ENCODE data around the gene MEPCE.
"Not testable (repeated sequence)": the region's sequence is repeated elsewhere in the genome, so short reads cannot be mapped to it uniquely, and the experiment has no call there.

The MEPCE gene

GRCh38 chr7:100446040-100446439, 16.4 kb downstream of the MEPCE start:
- H3K9me3 ChIP-seq (ENCODE audit: control insufficient read depth, insufficient read depth, low read length): no peaks in the 10 kb centered on the region
- no peaks in the 10 kb centered on the region; the same call in 1 of the 2 replicates for H3K4me1 ChIP-seq (ENCODE audit: control insufficient read depth, insufficient read depth, low read length)
- H3K27me3 ChIP-seq (ENCODE audit: control insufficient read depth, insufficient read depth, low read length): no peaks in the 10 kb centered on the region
- no peak overlapping the region for H3K9ac ChIP-seq (ENCODE audit: low read depth, low read length)
- no peaks in the 10 kb centered on the region for H3K36me3 ChIP-seq (ENCODE audit: control insufficient read depth, insufficient read depth, low read length)
- H3K4me3 ChIP-seq (ENCODE audit: low read depth, low read length): no peak overlapping the region
- H3K27ac ChIP-seq (ENCODE audit: low read depth, low read length): no peak overlapping the region

GRCh38 chr7:100447363-100447762, 17.7 kb downstream of the MEPCE start:
- H3K9me3 ChIP-seq (ENCODE audit: control insufficient read depth, insufficient read depth, low read length); H3K27me3 ChIP-seq (ENCODE audit: control insufficient read depth, insufficient read depth, low read length); H3K9ac ChIP-seq (ENCODE audit: low read depth, low read length); H3K4me3 ChIP-seq (ENCODE audit: low read depth, low read length); H3K4me1 ChIP-seq (ENCODE audit: control insufficient read depth, insufficient read depth, low read length); H3K36me3 ChIP-seq (ENCODE audit: control insufficient read depth, insufficient read depth, low read length); H3K27ac ChIP-seq (ENCODE audit: low read depth, low read length): not testable (repeated sequence)

GRCh38 chr7:100449190-100449795, 19.7 kb downstream of the MEPCE start:
- H3K36me3 ChIP-seq (ENCODE audit: control insufficient read depth, insufficient read depth, low read length): no peaks in the 10 kb centered on the region
- no peaks in the 10 kb centered on the region; the same call in 1 of the 2 replicates for H3K4me1 ChIP-seq (ENCODE audit: control insufficient read depth, insufficient read depth, low read length)
- H3K4me3 ChIP-seq (ENCODE audit: low read depth, low read length): no peak overlapping the region
- no peak overlapping the region for H3K9ac ChIP-seq (ENCODE audit: low read depth, low read length)
- H3K9me3 ChIP-seq (ENCODE audit: control insufficient read depth, insufficient read depth, low read length): no peaks in the 10 kb centered on the region
- H3K27ac ChIP-seq (ENCODE audit: low read depth, low read length): no peak overlapping the region
- no peaks in the 10 kb centered on the region for H3K27me3 ChIP-seq (ENCODE audit: control insufficient read depth, insufficient read depth, low read length)

GRCh38 chr7:100452513-100452912, 22.9 kb downstream of the MEPCE start:
- Histone ChIP-seq H3K27ac (ENCODE audit: low read depth, low read length) (no peak overlapping the region), H3K9me3 (ENCODE audit: control insufficient read depth, insufficient read depth, low read length) (no peaks in the 10 kb centered on the region), H3K27me3 (ENCODE audit: control insufficient read depth, insufficient read depth, low read length) (no peaks in the 10 kb centered on the region), H3K36me3 (ENCODE audit: control insufficient read depth, insufficient read depth, low read length) (no peaks in the 10 kb centered on the region), H3K4me1 (ENCODE audit: control insufficient read depth, insufficient read depth, low read length) (peaks cover 7% of the 10 kb centered on the region), H3K9ac (ENCODE audit: low read depth, low read length) (no peak overlapping the region), H3K4me3 (ENCODE audit: low read depth, low read length) (no peak overlapping the region)

GRCh38 chr7:100453854-100454253, 24.2 kb downstream of the MEPCE start:
- not testable (repeated sequence) for H3K27ac ChIP-seq (ENCODE audit: low read depth, low read length); H3K4me1 ChIP-seq (ENCODE audit: control insufficient read depth, insufficient read depth, low read length); H3K36me3 ChIP-seq (ENCODE audit: control insufficient read depth, insufficient read depth, low read length); H3K9ac ChIP-seq (ENCODE audit: low read depth, low read length); H3K4me3 ChIP-seq (ENCODE audit: low read depth, low read length); H3K27me3 ChIP-seq (ENCODE audit: control insufficient read depth, insufficient read depth, low read length); H3K9me3 ChIP-seq (ENCODE audit: control insufficient read depth, insufficient read depth, low read length)

GRCh38 chr7:100455206-100455605, 25.6 kb downstream of the MEPCE start:
- H3K27ac ChIP-seq (ENCODE audit: low read depth, low read length): no peak overlapping the region
- H3K4me1 ChIP-seq (ENCODE audit: control insufficient read depth, insufficient read depth, low read length): peaks cover 7% of the 10 kb centered on the region
- H3K9ac ChIP-seq (ENCODE audit: low read depth, low read length): no peak overlapping the region
- no peaks in the 10 kb centered on the region for H3K9me3 ChIP-seq (ENCODE audit: control insufficient read depth, insufficient read depth, low read length)
- H3K27me3 ChIP-seq (ENCODE audit: control insufficient read depth, insufficient read depth, low read length): no peaks in the 10 kb centered on the region
- no peak overlapping the region for H3K4me3 ChIP-seq (ENCODE audit: low read depth, low read length)
- H3K36me3 ChIP-seq (ENCODE audit: control insufficient read depth, insufficient read depth, low read length): no peaks in the 10 kb centered on the region

GRCh38 chr7:100456562-100456961, 26.9 kb downstream of the MEPCE start:
- no peaks in the 10 kb centered on the region for H3K36me3 ChIP-seq (ENCODE audit: control insufficient read depth, insufficient read depth, low read length)

GRCh38 chr7:100457033-100457432, 27.4 kb downstream of the MEPCE start:
- Histone ChIP-seq H3K27me3 (ENCODE audit: control insufficient read depth, insufficient read depth, low read length) (no peaks in the 10 kb centered on the region), H3K36me3 (ENCODE audit: control insufficient read depth, insufficient read depth, low read length) (no peaks in the 10 kb centered on the region), H3K9ac (ENCODE audit: low read depth, low read length) (no peak overlapping the region), H3K4me3 (ENCODE audit: low read depth, low read length) (no peak overlapping the region), H3K27ac (ENCODE audit: low read depth, low read length) (no peak overlapping the region), H3K4me1 (ENCODE audit: control insufficient read depth, insufficient read depth, low read length) (peaks cover 7% of the 10 kb centered on the region; the same call in 1 of the 2 replicates), H3K9me3 (ENCODE audit: control insufficient read depth, insufficient read depth, low read length) (no peaks in the 10 kb centered on the region)

More at GRCh38 chr7:100456562-100456961, 26.9 kb downstream of the MEPCE start:
- Histone ChIP-seq H3K4me1 (ENCODE audit: control insufficient read depth, insufficient read depth, low read length) (peaks cover 7% of the 10 kb centered on the region; the same call in 1 of the 2 replicates), H3K9me3 (ENCODE audit: control insufficient read depth, insufficient read depth, low read length) (no peaks in the 10 kb centered on the region), H3K27me3 (ENCODE audit: control insufficient read depth, insufficient read depth, low read length) (no peaks in the 10 kb centered on the region), H3K27ac (ENCODE audit: low read depth, low read length) (no peak overlapping the region), H3K9ac (ENCODE audit: low read depth, low read length) (no peak overlapping the region), H3K4me3 (ENCODE audit: low read depth, low read length) (no peak overlapping the region)

- no peaks in the 10 kb centered on the region for H3K27me3 ChIP-seq (ENCODE audit: control insufficient read depth, insufficient read depth, low read length)
- H3K9me3 ChIP-seq (ENCODE audit: control insufficient read depth, insufficient read depth, low read length): no peaks in the 10 kb centered on the region
- H3K36me3 ChIP-seq (ENCODE audit: control insufficient read depth, insufficient read depth, low read length): no peaks in the 10 kb centered on the region
- H3K9ac ChIP-seq (ENCODE audit: low read depth, low read length): no peak within 1 kb of the TSS
- H3K4me3 ChIP-seq (ENCODE audit: low read depth, low read length): no peak within 1 kb of the TSS
- no peak within 1 kb of the TSS for H3K27ac ChIP-seq (ENCODE audit: low read depth, low read length)
- no peaks in the 10 kb centered on the region for H3K4me1 ChIP-seq (ENCODE audit: control insufficient read depth, insufficient read depth, low read length)
Measured at GRCh38 chr7:100464210-100464660, 34.6 kb downstream of the MEPCE start, which contains the start of gene SPACDR. SPACDR (minus strand) TSS chr7:100464260; CDS start chr7:100464025, 235 bp downstream.

GRCh38 chr7:100464791-100465190, 35.2 kb downstream of the MEPCE start:
- no peaks in the 10 kb centered on the region for H3K9me3 ChIP-seq (ENCODE audit: control insufficient read depth, insufficient read depth, low read length)
- H3K4me3 ChIP-seq (ENCODE audit: low read depth, low read length): no peak overlapping the region
- no peak overlapping the region for H3K27ac ChIP-seq (ENCODE audit: low read depth, low read length)
- H3K9ac ChIP-seq (ENCODE audit: low read depth, low read length): no peak overlapping the region
- peaks cover 4% of the 10 kb centered on the region; the same call in 1 of the 2 replicates for H3K4me1 ChIP-seq (ENCODE audit: control insufficient read depth, insufficient read depth, low read length)
- no peaks in the 10 kb centered on the region for H3K27me3 ChIP-seq (ENCODE audit: control insufficient read depth, insufficient read depth, low read length)
- H3K36me3 ChIP-seq (ENCODE audit: control insufficient read depth, insufficient read depth, low read length): no peaks in the 10 kb centered on the region

GRCh38 chr7:100465299-100465698, 35.7 kb downstream of the MEPCE start:
- Histone ChIP-seq H3K4me3 (ENCODE audit: low read depth, low read length) (no peak overlapping the region), H3K9me3 (ENCODE audit: control insufficient read depth, insufficient read depth, low read length) (no peaks in the 10 kb centered on the region), H3K36me3 (ENCODE audit: control insufficient read depth, insufficient read depth, low read length) (no peaks in the 10 kb centered on the region), H3K4me1 (ENCODE audit: control insufficient read depth, insufficient read depth, low read length) (peaks cover 4% of the 10 kb centered on the region; the same call in 1 of the 2 replicates), H3K9ac (ENCODE audit: low read depth, low read length) (no peak overlapping the region), H3K27me3 (ENCODE audit: control insufficient read depth, insufficient read depth, low read length) (no peaks in the 10 kb centered on the region), H3K27ac (ENCODE audit: low read depth, low read length) (no peak overlapping the region)

All from HUES48 (cell line).